Amygdala (tissue), 56 donors: Measurements from ENCODE around the gene TRAPPC1.

Source experiments
- DNase-seq, 56 donors: peaks; one replicate each; lab custom pipeline; 2025; lab: John Stamatoyannopoulos, UW

TRAPPC1 gene

GRCh38 chr17:7943291-7943690, 11.5 kb upstream of the TRAPPC1 start:
- no peak for DNase-seq

GRCh38 chr17:7940743-7941142, 9.0 kb upstream of the TRAPPC1 start:
- DNase-seq, result no peak

- no peak for DNase-seq
These were observed 8.3 kb upstream of the TRAPPC1 start for GRCh38 chr17:7940034-7940433.

- DNase-seq, result no peak
These were observed 4.1 kb upstream of the TRAPPC1 start for GRCh38 chr17:7935859-7936258.

DNA sequence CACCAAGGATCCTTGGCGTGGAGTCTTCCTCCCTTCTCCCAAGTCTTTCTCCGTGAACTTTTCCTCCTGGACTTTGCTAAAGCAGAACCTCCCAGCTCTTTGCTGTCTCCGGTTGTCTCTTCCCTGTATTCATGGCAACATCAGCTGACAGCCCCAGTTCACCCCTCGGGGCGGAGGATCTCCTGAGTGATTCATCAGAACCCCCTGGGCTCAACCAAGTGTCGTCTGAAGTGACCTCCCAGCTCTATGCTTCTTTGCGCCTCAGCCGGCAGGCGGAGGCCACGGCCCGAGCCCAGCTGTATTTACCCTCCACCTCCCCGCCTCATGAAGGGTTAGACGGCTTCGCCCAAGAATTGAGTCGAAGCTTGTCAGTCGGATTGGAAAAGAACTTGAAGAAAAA, 1.2 kb upstream of the TRAPPC1 start:
- DNase-seq, result peak in 4 of 56 donors; percentile 8 to 22 (median 12)

DNA sequence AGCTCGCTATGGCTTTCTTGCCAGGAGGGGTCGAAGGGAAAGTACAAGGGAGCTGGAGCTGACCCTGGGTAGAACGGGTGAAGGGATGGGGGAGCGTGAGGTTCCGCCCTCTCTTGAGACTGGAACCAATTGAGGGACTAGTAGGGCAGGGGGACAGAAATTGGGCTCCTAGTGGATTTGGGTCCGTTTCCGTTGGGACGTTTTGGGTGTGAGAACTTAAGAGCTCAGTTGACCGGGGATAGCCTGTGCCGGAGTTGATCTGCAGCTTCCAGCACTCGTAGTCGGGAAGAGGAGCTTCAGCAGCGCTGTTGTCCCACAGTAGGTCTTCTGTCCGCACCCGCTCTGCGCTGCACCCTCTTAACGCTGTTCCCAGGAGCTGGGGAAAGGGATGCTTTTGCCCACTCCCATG, 741 bp upstream of the TRAPPC1 start:
- peak in 10 of 56 donors; percentile 14 to 44 (median 30) for DNase-seq

GRCh38 chr17:7930841-7931631, 710 bp downstream of the TRAPPC1 start:
- DNase-seq, result peak in 1 of 56 donors; percentile 11

DNA sequence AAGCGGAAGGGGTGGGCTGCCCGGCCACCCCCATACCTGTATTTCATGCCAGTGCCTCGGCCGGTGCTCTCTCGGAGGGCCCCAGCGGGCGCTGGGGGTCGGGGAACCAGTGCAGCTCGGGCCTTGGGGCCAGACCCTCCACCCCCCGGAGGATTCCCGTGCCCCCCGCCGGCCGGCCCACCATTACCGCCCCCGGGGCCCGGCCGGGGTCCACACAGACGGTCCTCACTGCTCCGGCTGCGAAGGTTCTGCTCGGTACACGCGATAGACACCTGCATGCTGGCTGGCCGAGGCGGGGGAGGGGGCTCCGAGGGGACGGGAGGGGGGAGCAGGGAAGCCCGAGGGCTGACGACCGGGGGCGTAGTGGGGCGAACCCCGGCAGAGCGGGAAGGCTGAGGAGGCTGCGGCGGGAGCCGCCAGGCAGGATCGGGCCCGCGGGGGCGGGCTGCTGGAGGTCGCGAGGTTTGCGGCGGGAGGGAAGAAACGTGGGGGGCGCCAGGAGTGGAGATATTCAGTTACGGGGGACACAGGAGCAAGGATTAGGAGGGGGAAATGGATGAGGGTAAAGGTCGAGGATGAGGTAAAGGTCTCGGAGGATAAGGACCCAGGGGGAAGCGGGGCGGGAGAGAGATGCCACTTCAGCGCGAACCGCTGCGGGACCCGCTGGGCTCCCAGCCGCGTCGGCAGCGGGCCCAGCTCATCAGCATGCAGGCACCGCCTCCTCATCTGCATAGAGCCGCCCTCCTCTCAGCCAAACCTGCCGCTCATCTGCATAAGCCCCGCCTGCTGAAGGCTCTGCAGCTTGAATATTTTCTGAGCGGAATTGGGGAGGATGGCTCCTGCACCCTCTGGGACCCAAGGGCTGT, 2.4 kb downstream of the TRAPPC1 start, which contains the start of gene KCNAB3:
KCNAB3 (minus strand) TSS at position 699 of the 866 bp plus-strand sequence; CDS start at position 278, 421 bp downstream.
- DNase-seq, result peak in 45 of 56 donors; percentile 7 to 82 (median 52)

DNA sequence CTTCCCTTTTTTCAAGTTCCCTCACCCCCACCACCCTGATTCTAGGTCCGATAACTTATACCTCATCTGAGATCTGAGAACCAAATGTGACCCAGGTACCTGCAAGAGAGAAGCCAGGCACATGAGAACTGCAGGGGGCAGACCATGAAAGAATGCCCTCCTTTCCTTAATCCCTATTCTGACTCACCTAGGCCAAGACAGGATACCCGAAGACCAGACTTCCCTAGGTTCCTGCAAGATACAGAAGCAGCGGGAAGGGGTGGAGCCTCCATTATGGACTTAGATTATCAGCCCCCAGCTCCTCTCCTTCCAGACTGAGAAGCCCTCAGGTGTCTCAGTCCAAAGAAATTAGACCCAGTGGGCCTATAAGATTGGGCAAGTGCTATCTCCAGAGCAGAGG, 4.2 kb downstream of the TRAPPC1 start:
- DNase-seq, result no peak

- peak in 51 of 56 donors; percentile 11 to 85 (median 56) for DNase-seq
These were observed 8.7 kb downstream of the TRAPPC1 start for GRCh38 chr17:7922845-7923628.

DNA sequence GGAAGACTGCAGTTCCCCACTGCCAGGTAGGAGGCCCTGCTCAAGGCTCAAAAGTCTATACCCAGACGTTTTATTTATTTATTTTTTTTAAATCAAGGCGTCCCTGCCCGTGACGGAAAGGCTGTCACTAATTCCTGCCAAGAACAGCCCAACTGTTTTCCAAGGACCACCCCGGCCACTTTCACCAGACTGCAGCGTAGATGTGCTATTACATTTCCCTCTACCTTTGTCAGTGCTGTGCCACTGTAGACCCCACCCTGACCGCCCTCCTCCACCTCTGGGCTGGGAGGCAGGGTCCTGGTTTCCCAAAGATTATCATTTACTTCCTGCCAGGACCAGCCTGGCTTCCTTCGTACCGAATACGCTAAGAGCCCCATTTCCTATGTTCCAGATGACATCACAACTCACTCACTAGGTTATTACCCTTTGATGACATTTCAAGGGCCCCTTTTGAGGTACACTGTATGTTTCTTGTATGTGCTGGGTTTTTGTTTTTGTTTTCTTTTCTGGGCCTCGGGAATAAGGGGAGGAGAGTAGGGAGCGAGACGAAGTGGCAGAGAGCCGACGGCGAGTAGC, 9.4 kb downstream of the TRAPPC1 start:
- no peak for DNase-seq

- no peak for DNase-seq
These were observed 14.9 kb downstream of the TRAPPC1 start for GRCh38 chr17:7916808-7917207.

DNA sequence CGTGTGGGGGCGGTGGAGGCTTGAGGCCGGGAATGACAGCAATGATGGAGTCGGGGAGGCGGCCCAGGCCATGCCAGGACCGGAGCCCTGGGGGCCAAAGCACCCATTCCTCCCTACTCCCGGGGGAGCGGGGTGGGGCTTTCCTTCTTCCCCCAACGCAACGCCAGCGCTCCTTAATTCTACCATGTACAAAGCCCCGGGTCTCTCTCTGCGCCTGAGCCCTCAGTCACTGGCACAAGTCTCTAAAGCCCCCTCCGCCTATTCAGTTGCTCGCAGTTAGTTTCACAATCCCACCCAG, 15.4 kb downstream of the TRAPPC1 start:
- DNase-seq, result peak in 2 of 56 donors; percentile 34 to 49

DNA sequence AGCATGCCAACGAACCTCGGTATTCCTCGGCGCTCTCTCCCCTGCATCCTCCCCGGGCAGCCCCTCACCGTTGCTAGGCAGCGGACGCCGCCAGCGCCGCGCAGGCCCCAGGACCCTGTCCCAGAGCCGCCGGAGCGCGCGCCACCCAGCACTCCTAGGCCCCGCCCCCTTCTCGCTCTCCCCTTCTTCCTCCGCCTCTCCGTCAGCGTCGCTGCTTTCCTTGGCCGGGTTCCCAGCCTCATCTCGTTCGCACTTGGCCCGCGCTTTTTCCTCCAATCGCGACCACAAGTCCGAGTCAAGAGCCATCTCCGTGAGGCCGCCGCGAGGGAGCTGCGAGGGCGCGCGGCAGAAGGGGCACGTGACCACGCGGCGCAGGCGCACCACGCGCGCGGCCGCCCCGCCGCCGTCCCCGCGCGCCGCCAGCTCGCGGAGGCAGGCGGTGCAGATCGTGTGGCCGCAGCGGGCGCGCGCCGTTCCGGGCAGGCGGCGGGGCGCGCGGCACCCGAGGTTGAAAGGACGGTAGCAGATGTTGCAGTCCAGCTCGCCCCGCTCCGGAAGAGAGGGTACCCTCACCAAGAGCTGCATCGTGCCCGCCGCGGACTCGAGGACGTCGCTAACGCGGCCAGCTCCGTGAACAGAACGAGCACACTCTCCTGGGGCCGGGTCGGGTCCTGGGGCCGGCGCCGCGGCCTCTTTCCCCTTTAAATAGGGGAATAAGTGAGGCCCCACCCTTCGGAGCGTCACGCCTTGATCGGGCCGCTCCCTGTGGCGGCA, 15.9 kb downstream of the TRAPPC1 start, which contains the start of gene RNF227:
RNF227 (minus strand) TSS at position 679 of the 774 bp plus-strand sequence; CDS start at position 585, 94 bp downstream.
- DNase-seq, result peak in 54 of 56 donors; percentile 38 to 90 (median 78)

- peak in 20 of 56 donors; percentile 17 to 83 (median 58) for DNase-seq
These were observed 16.6 kb downstream of the TRAPPC1 start for GRCh38 chr17:7915179-7915610.

DNA sequence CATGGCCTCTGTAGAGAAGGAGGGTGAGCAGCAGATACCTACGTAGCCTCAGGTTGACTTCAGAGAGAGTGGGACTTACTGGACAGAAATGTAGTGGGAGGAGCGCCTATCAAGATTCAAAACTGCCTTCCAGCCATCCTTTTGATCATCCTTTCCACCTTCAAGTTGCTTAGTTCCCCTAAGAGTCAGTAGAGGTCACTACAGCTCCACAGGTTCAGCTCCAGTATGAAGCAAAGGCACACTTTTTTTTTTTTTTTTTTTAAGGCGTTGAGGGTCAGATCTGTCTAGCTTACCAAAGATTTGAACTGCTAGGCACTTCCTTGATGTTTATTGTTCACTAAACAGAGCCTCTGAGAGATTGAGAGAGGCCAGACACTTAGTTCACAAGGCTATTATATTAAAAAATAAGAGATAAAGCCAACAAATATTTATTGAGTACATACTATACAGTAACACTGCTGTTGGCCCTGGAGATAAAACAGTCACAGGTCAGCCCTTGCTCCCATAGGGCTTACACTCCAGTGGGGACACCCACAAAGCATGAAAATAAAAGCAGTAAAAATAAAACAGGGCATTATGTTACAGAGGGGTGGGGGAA, 18.7 kb downstream of the TRAPPC1 start:
- DNase-seq, result peak in 6 of 56 donors; percentile 5 to 48 (median 13)

GRCh38 chr17:7911116-7911515, 20.6 kb downstream of the TRAPPC1 start:
- no peak for DNase-seq

GRCh38 chr17:7910711-7911110, 21.0 kb downstream of the TRAPPC1 start:
- DNase-seq, result no peak

DNA sequence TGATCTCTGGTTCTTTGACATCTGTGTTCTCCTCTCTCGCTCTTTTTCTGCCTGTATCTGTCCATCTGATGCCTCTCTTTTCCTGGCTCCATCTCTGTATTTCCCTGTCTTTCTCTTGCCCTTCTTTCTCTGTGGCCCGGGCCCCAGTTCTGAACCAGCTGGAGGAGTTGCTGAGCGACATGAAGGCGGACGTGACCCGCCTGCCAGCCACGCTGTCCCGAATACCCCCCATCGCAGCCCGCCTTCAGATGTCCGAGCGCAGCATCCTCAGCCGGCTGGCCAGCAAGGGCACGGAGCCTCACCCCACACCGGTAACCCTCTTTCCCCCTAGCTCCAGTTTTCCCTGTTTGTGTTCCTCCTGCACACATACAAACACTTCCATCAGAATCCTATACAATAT, 21.5 kb downstream of the TRAPPC1 start:
- no peak for DNase-seq
